ENCODE data around the gene AACS. TPM values are rescaled to one million over a fixed set of nuclear protein-coding genes. Genes with fewer than 3 reads are reported as not detected.

Gene AACS
- total RNA-seq, 4 donors from 2014 or later = 17.9 to 29.7 (median 23.6) TPM

GRCh38 chr12:125187780-125188741 is 122.8 kb downstream of the AACS start:
- no peaks in the 10 kb centered on the region for H3K9me3 ChIP-seq
- peak overlapping the region in 1 of 4 donors; percentile 88 for H3K27ac ChIP-seq
- peaks cover 0 to 45% (median 7%) of the 10 kb centered on the region in 4 donors for H3K4me1 ChIP-seq
- peaks cover 3 to 54% of the 10 kb centered on the region in 2 donors for H3K27me3 ChIP-seq
- no peak for TF ChIP-seq POLR2A (IDR thresholded peaks at IDR 0.05)
- TF ChIP-seq CTCF (IDR thresholded peaks at IDR 0.05) = no peak
- no peak for TF ChIP-seq EP300 (IDR thresholded peaks at IDR 0.05)
- H3K36me3 ChIP-seq = no peaks in the 10 kb centered on the region
- 3 to 4% methylated on average over 24 to 25 of the region's 25 CpGs for WGBS, 2 donors
- peak overlapping the region; percentile 14 to 63 (median 42) for H3K4me3 ChIP-seq
- no peak for DNase-seq (ENCODE audit: low spot score in 2 of 2)

- Histone ChIP-seq H3K9me3 (no peaks in the 10 kb centered on the region), H3K4me1 (peaks cover 0 to 42% (median 7%) of the 10 kb centered on the region in 4 donors), H3K27ac (peak overlapping the region in 1 of 4 donors; percentile 88), H3K4me3 (no peak overlapping the region), H3K36me3 (no peaks in the 10 kb centered on the region), H3K27me3 (peaks cover 3 to 47% of the 10 kb centered on the region in 2 donors)
- no peak for TF ChIP-seq POLR2A (IDR thresholded peaks at IDR 0.05)
- no peak for TF ChIP-seq EP300 (IDR thresholded peaks at IDR 0.05)
- no peak for TF ChIP-seq CTCF (IDR thresholded peaks at IDR 0.05)
- DNase-seq (ENCODE audit: low spot score in 2 of 2) = no peak
- WGBS, 2 donors = 14 to 16% methylated on average over 10 of the region's 10 CpGs
Measured at GRCh38 chr12:125189015-125189414, 123.8 kb downstream of the AACS start.

- Histone ChIP-seq H3K4me1 (peaks cover 0 to 47% (median 7%) of the 10 kb centered on the region in 4 donors), H3K27ac (no peak overlapping the region), H3K36me3 (no peaks in the 10 kb centered on the region), H3K27me3 (peaks cover 3 to 46% of the 10 kb centered on the region in 2 donors), H3K4me3 (no peak overlapping the region), H3K9me3 (no peaks in the 10 kb centered on the region)
- TF ChIP-seq CTCF (IDR thresholded peaks at IDR 0.05) (no peak), POLR2A (IDR thresholded peaks at IDR 0.05) (no peak), EP300 (IDR thresholded peaks at IDR 0.05) (no peak)
- DNase-seq (ENCODE audit: low spot score in 2 of 2) = no peak
- WGBS, 2 donors = 24 to 28% methylated on average over 8 of the region's 8 CpGs
Measured at GRCh38 chr12:125189502-125189901, 124.3 kb downstream of the AACS start.

- TF ChIP-seq EP300 (IDR thresholded peaks at IDR 0.05) = no peak
- TF ChIP-seq CTCF (IDR thresholded peaks at IDR 0.05) = no peak
- no peak for TF ChIP-seq POLR2A (IDR thresholded peaks at IDR 0.05)
- Histone ChIP-seq H3K4me1 (peaks cover 0 to 42% (median 7%) of the 10 kb centered on the region in 4 donors), H3K27me3 (peaks cover 3 to 40% of the 10 kb centered on the region in 2 donors), H3K4me3 (no peak overlapping the region), H3K9me3 (no peaks in the 10 kb centered on the region), H3K27ac (no peak overlapping the region), H3K36me3 (no peaks in the 10 kb centered on the region)
- DNase-seq (ENCODE audit: low spot score in 2 of 2) = no peak
- WGBS, 2 donors = 69 to 71% methylated on average over 10 of the region's 10 CpGs
Measured at GRCh38 chr12:125191361-125192087, 126.3 kb downstream of the AACS start.

Data from tibial nerve (tissue), 4 donors.